8988T (cell line): Measurements from ENCODE around the gene PTOV1.

Source experiments
- DNase-seq: peaks from one replicate; pipeline ENCODE4 v3.0.0; 2011

Gene PTOV1

DNA sequence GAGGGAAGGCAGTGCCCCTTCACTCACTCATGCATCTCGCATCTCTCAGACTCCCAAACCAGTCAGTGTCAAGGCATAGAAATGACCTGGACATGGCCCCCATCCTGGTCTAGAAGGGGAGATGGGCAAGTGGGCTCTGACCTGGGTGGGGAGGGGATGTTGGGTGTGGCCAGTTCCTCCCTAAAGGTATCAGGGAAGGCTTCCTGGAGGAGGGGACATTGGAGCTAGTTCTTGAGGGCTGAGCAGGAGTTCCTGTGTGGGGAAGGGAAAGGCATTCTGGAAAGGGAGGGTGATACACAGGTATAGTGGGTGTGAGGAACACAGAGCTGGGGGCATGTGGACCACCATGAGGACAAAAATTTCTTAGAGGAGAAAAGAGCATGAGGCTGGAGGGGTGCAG is 41.8 kb downstream of the PTOV1 start:
- DNase-seq, result no peak

DNA sequence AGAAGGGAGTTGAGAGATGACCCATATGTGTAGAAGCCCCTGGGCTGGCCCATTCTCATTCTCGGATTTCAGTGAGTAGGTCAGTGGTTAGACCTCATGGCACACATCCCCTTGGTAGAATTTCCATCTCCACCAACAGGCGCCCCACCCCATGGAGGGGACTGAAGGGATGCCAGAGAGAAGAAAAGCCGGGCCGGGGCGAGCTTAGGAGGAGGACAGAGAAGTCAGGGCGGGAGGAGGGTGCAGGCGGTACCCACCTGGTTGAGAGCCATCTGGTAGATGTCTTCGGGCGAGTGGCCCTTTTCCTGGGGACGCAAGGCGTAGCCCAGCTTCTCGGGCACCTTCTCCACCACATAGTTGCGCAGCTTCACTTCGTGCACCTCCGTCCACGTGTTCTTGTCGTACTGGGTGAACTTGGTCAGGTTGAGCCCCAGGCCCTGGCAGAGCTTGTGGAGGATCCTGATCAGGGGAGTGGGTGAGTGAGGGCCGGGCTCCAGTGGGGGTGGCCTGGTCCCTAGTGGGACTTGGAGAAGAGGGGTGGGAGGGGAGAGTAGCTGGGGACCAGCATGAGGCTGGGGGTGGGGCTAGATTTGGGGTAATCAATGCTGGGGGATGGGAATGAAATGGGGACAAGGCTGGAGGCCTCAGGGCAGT is 43.2 kb downstream of the PTOV1 start:
- no peak for DNase-seq

DNA sequence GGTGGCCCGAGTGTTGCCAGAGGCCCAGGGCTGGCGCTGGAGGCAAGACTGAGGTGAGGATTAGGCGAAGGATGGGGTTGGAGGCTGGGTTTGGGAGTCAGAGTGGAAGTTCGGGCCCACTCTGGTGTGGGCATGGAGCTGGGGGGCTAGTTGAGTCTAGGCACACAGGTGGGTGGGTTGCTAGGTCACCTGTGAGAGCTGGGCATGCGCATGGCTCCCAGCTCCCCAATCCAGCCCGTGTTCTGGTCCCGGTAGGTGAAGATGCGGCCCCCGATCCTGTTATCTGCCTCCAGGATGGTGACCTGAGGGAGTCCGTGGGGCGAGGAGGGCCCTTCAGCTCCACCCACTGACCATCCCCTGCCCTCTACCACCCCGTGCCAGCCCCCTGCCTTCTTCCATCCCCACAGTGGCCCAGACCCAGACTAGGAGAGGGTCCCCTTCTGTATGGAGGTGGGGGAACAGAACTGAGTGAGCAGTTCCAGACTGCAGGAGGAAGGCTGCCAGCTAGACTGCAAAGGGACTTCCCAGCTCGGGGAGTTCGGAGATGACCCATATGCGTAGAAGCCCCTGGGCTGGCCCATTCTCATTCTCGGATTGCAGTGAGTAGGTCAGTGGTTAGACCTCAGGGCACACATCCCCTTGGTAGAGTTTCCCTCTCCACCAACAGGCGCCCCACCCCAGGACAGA is 44.1 kb downstream of the PTOV1 start:
- no peak for DNase-seq

DNA sequence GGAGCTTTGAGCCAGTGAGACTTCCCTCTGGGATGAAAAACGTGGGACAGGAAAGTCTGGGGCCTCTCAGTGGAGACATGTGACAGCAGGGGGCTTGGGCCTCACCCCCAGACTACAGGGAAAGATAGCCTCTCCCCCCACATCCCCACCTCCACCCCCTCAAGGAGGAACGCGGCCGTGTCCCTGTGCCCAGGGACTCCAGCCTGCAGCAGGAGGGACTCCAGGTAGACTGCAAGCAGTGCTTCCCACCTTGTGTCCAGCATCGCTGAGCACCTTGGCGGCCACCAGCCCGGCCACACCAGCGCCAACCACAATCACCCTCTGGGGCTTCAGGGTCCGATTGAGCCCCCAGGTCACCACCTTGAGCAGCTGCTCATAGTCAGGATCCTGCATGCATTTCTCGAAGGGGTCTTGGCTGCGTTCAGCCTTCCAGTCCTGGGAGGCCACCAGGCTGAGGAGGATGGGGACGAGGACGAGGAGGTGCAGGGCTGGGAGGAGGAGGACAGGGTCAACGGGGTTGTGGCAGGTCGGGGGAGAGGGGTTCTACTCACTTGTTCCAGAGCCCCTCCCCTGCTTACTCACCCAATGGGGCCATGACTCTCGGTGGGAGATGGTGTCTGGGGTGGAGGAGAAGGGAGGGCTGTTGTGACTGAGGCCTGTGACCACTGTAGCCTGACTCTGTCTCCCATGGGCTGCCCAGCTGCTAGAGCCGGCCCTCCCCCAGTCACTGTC is 44.8 kb downstream of the PTOV1 start:
- no peak for DNase-seq

DNA sequence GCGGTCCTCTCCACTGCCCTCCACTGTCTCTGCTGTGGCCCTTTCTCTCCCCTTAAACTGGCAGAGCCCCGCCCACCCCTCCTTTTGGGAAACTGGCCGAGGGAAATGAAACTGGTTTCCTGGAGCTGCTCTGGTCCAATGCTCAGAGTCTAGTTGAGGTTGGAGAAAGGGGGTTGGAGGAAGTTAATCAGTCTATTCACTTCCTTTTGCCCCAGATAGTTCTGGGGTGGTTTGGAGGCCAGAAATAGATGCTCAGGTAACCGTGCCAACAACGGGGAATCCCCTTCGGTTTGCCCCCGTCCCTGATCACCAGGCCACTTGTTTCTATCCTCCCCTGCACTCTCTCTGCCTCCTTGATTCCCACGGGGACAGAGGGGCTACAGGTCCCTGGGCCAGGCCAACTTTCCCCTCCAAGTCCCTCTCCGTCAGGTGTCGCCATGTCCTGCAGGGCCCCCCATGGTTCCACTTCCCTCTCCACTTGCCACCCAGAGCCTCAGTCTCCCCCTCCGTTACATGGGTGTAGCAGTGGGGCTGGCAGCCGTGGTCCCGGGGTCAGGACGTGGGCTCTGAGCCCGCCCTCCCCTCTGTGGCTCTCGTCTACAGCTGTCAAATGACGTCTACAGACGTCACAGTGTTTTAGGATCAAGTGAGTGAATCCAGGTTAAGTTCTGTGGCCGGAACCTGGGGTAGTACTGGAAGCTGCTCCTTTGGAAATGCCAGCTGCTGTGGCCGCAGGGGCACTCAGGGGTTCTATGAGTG is 46.1 kb downstream of the PTOV1 start, which contains the start of gene IL4I1:
Gene IL4I1, minus strand, starts transcription at position 25 of the 759 bp plus-strand sequence. CDS start 727 bp downstream, outside the sequence.
- DNase-seq, result no peak

DNA sequence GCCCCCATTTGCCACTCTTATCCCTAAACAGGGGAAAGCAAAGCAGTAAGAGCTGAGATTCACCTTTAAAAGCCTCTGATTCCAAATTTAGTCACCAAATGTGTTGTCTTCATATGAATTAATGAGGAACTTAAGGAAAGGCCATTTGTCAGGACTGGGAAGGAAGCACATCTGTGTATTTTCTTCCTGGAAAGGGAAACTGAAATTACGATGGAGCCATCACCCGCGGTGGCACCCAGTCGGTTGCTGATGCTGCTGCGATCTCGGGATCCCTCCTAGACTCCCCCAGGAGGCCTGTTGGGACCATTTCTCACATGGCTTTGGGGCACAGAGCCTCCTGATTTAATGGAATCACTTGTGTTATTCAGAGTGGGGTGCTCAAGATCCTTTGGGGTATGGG is 53.2 kb downstream of the PTOV1 start:
- no peak for DNase-seq

DNA sequence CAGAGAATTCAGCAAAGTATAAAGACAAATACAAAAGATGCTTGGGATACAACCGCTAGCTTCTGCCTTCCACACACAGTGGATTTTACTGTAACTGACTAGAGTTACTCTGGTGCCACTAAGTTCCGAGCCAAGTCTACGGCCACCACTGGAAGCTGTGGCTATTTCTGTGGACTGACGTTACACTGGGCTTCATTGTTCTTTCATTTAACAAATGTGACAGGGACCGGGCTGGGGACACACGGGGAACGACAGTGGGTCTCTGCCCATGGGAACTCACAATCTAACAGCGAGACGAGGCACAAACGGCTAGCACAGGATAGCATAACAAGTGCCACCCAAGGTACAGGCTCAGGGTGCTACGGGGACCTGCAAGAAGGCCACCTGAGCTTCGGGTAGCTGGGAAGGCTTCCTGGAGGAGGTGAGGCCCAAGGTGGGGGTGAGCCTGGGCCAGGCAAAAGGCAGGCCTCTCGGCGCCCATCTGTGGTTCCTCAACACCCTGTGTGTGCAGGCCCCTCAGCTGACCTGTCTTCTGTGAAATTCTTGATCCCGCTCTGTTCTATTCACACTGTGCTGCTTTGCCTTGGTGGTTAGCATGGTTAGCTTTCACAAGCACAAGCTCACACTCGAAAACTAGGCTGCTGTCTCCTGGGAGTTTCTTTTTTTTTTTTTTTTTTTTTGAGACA is 56.1 kb downstream of the PTOV1 start:
- DNase-seq, result no peak

DNA sequence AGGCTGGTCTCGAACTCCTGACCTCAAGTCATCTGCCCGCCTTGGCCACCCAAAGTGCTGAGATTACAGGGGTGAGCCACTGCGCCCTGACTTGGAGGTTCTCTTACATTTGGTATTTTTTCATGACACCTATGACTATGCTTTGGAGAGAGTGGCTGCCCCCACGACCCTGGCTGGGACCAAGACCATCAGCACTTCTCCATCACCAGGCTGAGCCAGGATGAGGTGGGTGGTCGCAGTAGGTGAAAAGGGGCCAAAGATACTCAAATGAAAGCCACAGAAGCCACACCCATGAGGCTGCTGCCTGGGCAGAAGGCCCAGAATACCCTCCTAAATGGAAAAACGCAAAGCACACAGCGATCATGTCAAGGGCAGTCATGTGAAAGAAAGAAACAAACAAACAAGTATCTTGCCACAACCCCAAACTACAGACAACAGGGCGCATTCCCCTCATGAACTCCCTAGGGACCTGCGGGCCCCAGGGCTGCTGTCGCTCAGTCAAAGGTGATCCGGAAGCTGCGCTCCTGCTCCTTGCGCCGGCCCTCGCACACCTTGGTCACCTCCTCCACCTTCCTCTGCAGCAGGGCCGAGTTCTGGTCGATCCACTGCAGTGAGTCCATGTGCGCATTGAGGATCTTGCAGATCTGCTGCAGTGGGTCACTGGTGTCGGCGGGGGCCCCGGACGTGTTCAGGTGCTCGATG is 56.9 kb downstream of the PTOV1 start:
- DNase-seq, result no peak

DNA sequence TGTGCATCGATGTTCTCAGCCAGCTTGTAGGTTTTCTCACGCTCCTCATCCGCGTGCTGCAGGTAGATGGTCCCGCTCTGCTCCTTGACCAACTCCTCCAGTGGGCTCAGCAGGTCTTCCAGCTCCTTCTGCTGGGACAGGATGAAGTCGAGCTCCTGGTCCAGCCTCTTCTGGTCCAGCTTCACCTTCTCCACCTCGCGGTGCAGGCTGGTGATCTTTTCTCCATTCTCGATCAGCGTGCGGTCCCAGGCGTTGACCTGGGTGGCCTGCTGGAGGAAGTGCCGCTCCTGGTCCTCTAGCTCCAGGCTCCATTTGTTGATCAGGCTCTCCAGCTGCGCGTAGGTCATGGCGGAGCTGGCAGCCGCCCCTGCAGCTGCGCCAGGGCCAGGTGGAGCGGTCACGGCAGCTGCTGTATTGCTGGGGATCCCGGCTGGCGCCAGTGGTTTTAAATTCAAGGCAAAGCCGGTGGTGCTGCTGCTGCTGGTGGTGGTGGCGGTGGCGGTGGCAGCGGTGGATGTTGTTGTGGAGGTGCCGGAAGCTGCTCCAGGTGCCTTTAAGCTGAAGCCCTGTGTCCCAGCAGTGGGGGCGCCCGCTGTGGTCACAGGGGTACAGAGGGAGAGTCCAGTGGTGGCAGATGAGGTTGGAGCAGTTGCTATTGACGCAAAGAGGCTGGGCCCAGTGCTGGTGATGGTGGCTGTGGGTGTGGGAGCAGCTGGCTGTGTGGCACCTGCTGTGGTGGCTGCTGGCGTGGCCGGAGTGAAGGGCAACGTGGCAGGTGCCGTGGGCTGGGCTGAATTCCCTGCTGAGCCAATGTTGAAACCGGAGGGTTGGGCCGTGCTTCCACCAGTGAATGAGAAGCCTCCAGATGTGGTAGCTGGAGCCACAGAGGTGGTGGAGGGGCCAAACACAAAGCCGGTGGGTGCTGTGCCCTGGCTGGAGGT is 57.8 kb downstream of the PTOV1 start:
- DNase-seq, result no peak

DNA sequence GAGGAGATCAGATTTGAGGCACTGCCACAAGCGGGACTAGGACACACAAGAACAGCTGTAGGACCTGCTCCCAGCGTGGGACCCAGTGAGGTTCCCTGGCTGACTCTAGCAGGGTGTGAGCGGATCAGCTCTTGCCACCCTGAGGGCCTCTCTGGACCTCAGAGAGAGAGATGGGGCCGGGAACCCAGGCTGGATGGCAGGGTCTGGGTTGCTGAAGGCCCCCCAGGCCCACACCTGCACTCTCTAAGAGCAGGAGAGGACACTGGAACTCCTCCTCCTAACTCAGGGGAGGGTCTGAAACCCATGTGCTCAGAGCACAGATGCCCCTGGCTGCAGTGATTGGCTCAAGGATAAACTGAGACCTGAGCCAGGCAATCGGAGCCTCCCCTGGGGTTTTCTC is 59.2 kb downstream of the PTOV1 start:
- no peak for DNase-seq
